Brain microvascular endothelial cell (primary cell): ENCODE data around the gene SSX1.
"Not testable (repeated sequence)": the region's sequence is repeated elsewhere in the genome, so short reads cannot be mapped to it uniquely, and the experiment has no call there.

Source experiments
- DNase-seq: peaks from one replicate; pipeline ENCODE4 v3.0.0-alpha.2; 2020
- H3K27ac ChIP-seq: fragments of 250-450 bp; sonication (Bioruptor Pico); 2 replicates; pipeline ENCODE4 v1.5.1; 2020; ENCODE audit warnings: mild to moderate bottlenecking, moderate library complexity
- H3K27me3 ChIP-seq: fragments of 250-450 bp; sonication (Bioruptor Pico); replicated peaks from 2 replicates; pipeline ENCODE4 v1.5.1; 2020; ENCODE audit warnings: mild to moderate bottlenecking
- H3K36me3 ChIP-seq: fragments of 250-450 bp; sonication (Bioruptor Pico); replicated peaks from 2 replicates; pipeline ENCODE4 v1.5.1; 2020; ENCODE audit warnings: mild to moderate bottlenecking
- H3K4me3 ChIP-seq: 2 replicates; pipeline ENCODE4 v1.5.1; 2011; ENCODE audit warnings: low read depth, mild to moderate bottlenecking, control low read depth, low read length, moderate library complexity
- CTCF ChIP-seq: IDR thresholded peaks from 2 replicates; pipeline ENCODE4 v1.5.1; 2011; ENCODE audit warnings: low read depth, mild to moderate bottlenecking, moderate library complexity, low read length, control low read depth, inconsistent platforms; ENCODE audit errors: missing control alignments
- in situ Hi-C: cut with HindIII; loops from 2 replicates; pipeline ENCODE4 v1.10.0; 2017; ENCODE audit warnings: low sequenced_read_pairs, low pct_ligation_motif_present

The SSX1 gene

DNA sequence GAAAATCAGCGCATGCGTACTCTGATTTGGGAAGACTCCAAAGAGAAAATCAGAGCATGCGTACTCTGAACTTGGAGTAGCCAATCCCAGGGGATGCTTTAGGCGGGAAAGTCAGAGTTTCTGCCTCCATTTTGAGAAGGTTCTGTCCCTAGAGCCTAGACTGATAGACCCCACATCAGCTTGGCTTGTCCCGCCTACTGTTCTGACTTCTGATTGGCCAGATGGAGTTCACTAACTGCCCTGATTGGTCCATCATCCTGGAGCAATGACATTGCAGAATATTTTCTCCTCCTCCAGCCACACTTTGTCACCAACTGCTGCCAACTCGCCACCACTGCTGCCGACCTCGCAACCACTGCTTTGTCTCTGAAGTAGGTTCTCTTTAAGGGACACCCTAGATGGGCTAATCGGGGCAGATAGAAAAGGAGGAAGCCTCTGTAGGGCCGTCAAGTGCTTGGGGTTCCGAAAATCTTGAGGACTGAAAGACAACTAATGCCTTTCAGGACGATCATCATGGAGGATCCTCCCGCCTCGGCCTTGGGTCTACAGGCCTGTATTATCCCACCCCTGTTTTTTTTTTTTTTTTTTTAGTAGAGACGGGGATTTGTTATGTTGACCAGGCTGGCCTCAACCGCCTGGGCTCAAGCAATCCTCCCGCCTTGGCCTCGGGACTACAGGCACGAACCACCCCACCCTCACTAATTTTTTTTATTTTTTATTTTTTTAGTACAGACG lies at the start of gene SSX1:
Gene SSX1 (plus strand): TSS at position 331 of the 735 bp plus-strand sequence. CDS start 1,850 bp downstream, outside the sequence.
- DNase-seq, H3K4me3 ChIP-seq, in situ Hi-C loops, H3K27me3 ChIP-seq, H3K36me3 ChIP-seq, H3K27ac ChIP-seq: not testable (repeated sequence)

DNA sequence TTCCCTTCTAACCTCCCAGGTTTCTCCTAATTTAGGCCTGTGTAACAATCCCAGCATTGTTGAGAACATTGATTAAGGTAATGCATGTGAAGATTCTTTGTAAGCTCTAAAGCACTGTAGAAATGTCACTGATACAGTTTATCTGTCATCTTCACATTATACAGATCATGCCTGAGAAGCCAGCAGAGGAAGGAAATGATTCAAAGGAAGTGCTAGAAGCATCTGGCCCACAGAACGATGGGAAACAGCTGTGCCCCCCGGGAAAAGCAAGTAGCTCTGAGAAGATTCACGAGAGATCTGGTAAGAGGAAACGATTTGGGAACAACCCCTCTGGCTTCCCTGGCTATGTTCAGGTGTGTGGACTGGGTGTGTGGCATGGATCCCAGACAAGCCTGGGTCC lies 40.9 kb upstream of the SSX1 start:
- in situ Hi-C loops, H3K4me3 ChIP-seq, H3K36me3 ChIP-seq, H3K27ac ChIP-seq, H3K27me3 ChIP-seq, DNase-seq: not testable (repeated sequence)

GRCh38 chrX:48224196-48224595 lies 31.0 kb upstream of the SSX1 start:
- in situ Hi-C loops, DNase-seq, H3K36me3 ChIP-seq, H3K27ac ChIP-seq, H3K4me3 ChIP-seq, H3K27me3 ChIP-seq: not testable (repeated sequence)

DNA sequence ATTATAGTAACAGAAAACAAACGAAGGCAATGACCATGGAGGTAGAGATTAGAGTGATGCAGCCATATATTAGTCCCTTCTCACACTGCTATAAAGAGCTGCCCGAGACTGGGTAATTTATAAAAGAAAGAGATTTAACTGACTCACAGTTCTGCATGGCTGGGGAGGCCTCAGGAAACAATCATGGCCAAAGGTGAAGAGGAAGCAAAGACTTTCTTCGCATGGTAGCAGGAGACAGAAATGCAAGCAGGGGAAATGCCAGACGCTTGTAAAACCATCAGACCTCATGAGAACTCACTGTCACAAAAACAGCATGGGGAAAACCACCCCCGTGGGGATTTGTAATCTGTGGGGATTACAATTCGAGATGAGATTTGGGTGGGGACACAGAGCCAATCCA lies 2.2 kb upstream of the SSX1 start:
- H3K36me3 ChIP-seq, DNase-seq, H3K27me3 ChIP-seq, H3K4me3 ChIP-seq, H3K27ac ChIP-seq, in situ Hi-C loops: not testable (repeated sequence)

GRCh38 chrX:48274365-48274764 lies 19.2 kb downstream of the SSX1 start:
- in situ Hi-C loops, H3K27me3 ChIP-seq, H3K27ac ChIP-seq, H3K36me3 ChIP-seq, DNase-seq, H3K4me3 ChIP-seq: not testable (repeated sequence)

- H3K36me3 ChIP-seq, result no peaks in the 10 kb centered on the region
- no peaks in the 10 kb centered on the region for H3K27me3 ChIP-seq
- H3K4me3 ChIP-seq, result no peak overlapping the region
- in situ Hi-C loops, result no loop called here
- no peak for DNase-seq
- no peak overlapping the region for H3K27ac ChIP-seq
- TF ChIP-seq CTCF, result no peak
Measured at GRCh38 chrX:48278958-48279357, 23.8 kb downstream of the SSX1 start.

DNA sequence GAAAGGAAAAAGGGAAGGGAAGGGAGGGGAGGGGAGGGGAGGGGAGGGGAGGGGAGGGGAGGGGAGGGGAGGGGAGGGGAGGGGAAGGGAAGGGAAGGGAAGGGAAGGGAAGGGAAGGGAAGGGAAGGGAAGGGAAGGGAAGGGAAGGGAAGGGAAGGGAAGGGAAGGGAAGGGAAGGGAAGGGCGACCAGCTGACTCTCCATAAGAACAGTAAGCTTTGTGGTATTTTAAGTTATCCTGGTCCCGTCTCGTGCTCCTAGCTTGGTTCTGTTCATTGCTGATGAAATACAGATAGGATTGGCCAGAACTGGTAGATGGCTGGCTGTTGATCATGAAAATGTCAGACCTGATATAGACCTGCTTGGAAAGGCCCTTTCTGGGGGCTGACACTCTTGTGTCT lies 25.5 kb downstream of the SSX1 start:
- H3K27me3 ChIP-seq, H3K27ac ChIP-seq, in situ Hi-C loops, DNase-seq, H3K4me3 ChIP-seq, H3K36me3 ChIP-seq: not testable (repeated sequence)

GRCh38 chrX:48306175-48306574 lies 51.0 kb downstream of the SSX1 start:
- in situ Hi-C loops, result no loop called here
- Histone ChIP-seq H3K4me3 (no peak overlapping the region), H3K27me3 (no peaks in the 10 kb centered on the region), H3K27ac (no peak overlapping the region), H3K36me3 (no peaks in the 10 kb centered on the region)
- TF ChIP-seq CTCF, result no peak
- DNase-seq, result no peak

GRCh38 chrX:48313996-48314395 lies 58.8 kb downstream of the SSX1 start:
- DNase-seq, H3K4me3 ChIP-seq, H3K36me3 ChIP-seq, H3K27ac ChIP-seq, in situ Hi-C loops, H3K27me3 ChIP-seq: not testable (repeated sequence)
